Left lung (tissue), 10 donors: ENCODE results near the gene AHSP. TPM values are rescaled to one million over a fixed set of nuclear protein-coding genes. Genes with fewer than 3 reads are reported as not detected.
"Not testable (repeated sequence)": the region's sequence is repeated elsewhere in the genome, so short reads cannot be mapped to it uniquely, and the experiment has no call there.

ENCODE experiments used
- ATAC-seq: fragments of 200-7000 bp; cut with Tn5 transposase; one replicate; pipeline ENCODE4 v1.9.1; 2020; ENCODE audit warnings: moderate library complexity
- DNase-seq, 4 donors: peaks; one replicate each; pipeline ENCODE4 v3.0.0-alpha.2; 2013 to 2020
- H3K27ac ChIP-seq, 2 donors: fragments of 200-600 bp; sonication (generic) in 1 of 2; one replicate each; pipeline versions ENCODE4 v1.5.0 to v1.8.0; 2020 to 2021
- H3K27me3 ChIP-seq, 2 donors: fragments of 200-600 bp; sonication (generic) in 1 of 2; one replicate each; pipeline versions ENCODE4 v1.5.0 to v1.8.0; 2020 to 2021
- H3K36me3 ChIP-seq, 2 donors: fragments of 200-600 bp; sonication (generic) in 1 of 2; one replicate each; pipeline versions ENCODE4 v1.5.0 to v1.8.0; 2020 to 2021
- H3K4me1 ChIP-seq, 2 donors: fragments of 200-600 bp; one replicate each; pipeline ENCODE4 v1.8.0; 2021
- H3K4me3 ChIP-seq, 2 donors: fragments of 200-600 bp; sonication (generic) in 1 of 2; one replicate each; pipeline versions ENCODE4 v1.5.0 to v1.8.0; 2020 to 2021; ENCODE audit warnings: mild to moderate bottlenecking in 1 of 2
- H3K9me3 ChIP-seq, 2 donors: fragments of 200-600 bp; sonication (generic) in 1 of 2; one replicate each; pipeline versions ENCODE4 v1.5.0 to v1.8.0; 2020 to 2021
- intact Hi-C, 2 donors: fragments of 100-400 bp; cut with DNase I; formaldehyde crosslinking; loops; one replicate each; pipeline versions ENCODE4 v1.11.2 to v1.14.2; 2022
- polyA plus RNA-seq, 6 donors: library from polyadenylated mRNA; unstranded; fragments of 120-200 nt; gene quantifications; one replicate each; pipeline ENCODE4 v1.2.1, GENCODE V29; 2013; ENCODE audit not compliant: insufficient read length in 6 of 6
- total RNA-seq, 2 donors: library from RNA; stranded (reverse); fragmentation: NEBNext Ultra II Directional; extraction: Animal tissue kit (Norgen Biotek cat#: 25700); gene quantifications; one replicate each; pipeline ENCODE4 v1.2.1, GENCODE V29; 2021
- TF ChIP-seq, protein P1 (sequence below), 2 donors: fragments of 200-600 bp; sonication (generic) in 1 of 2; IDR thresholded peaks; one replicate each; pipeline versions ENCODE4 v1.5.0 to v1.8.0; 2021; ENCODE audit warnings: antibody characterized with exemption in 2 of 2
- donor health status: DM: no; HTN: yes; CAD: no.
- donor health status: DM: no; HTN: no; CAD: no.

Gene AHSP
- total and polyA plus RNA-seq, 8 donors, result 6.2 to 18.2 (median 11.9) TPM; not detected in 2

DNA sequence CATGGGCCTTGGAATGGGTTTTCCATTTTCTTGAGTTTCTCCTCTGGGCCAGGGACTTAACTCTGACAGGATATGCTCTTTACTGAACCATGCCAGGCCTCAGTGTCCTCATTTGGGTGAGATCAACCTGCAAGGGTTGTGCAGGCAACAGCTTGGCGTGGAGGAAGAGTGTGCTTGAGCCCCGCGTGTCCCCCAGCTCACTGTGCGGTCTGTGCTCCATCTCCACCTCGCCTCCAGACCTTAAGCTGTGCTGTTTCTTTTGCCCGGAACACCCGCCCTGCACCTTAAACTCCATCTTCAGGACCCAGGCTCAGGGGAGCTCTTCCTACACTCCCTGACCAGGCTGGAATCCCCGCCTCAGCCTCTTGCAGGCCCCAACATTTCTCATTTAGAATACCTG lies 29.2 kb upstream of the AHSP start:
- DNase-seq, result no peak
- Histone ChIP-seq H3K27ac (no peak overlapping the region), H3K36me3 (peaks cover 0 to 70% of the 10 kb centered on the region in 2 donors), H3K4me1 (peaks cover 2 to 14% of the 10 kb centered on the region in 2 donors), H3K27me3 (no peaks in the 10 kb centered on the region), H3K9me3 (no peaks in the 10 kb centered on the region), H3K4me3 (no peak overlapping the region)
- TF ChIP-seq, protein P1, sequence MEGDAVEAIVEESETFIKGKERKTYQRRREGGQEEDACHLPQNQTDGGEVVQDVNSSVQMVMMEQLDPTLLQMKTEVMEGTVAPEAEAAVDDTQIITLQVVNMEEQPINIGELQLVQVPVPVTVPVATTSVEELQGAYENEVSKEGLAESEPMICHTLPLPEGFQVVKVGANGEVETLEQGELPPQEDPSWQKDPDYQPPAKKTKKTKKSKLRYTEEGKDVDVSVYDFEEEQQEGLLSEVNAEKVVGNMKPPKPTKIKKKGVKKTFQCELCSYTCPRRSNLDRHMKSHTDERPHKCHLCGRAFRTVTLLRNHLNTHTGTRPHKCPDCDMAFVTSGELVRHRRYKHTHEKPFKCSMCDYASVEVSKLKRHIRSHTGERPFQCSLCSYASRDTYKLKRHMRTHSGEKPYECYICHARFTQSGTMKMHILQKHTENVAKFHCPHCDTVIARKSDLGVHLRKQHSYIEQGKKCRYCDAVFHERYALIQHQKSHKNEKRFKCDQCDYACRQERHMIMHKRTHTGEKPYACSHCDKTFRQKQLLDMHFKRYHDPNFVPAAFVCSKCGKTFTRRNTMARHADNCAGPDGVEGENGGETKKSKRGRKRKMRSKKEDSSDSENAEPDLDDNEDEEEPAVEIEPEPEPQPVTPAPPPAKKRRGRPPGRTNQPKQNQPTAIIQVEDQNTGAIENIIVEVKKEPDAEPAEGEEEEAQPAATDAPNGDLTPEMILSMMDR (IDR thresholded peaks at IDR 0.05), result no peak
- intact Hi-C loops, result no loop called here
- ATAC-seq, result no peak

DNA sequence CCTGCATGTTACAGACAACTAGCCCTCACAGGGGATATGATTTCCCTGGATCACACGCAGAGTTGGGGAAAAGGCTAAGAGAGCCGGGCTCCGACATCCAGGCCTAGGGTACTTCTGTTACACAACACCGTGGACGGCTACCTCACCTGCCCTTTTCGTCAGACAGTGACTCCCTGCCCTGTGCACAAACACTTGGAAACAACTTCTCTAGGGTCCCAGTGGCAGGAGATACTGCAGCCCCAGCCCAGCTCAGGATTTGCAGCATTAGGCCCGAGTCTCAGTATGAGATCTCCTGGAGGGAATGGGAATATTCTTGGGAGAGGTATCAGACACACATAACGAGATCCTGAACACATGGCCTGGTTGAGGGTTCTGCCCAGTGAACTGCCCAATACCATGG lies 27.8 kb upstream of the AHSP start:
- Histone ChIP-seq H3K4me1 (peaks cover 3 to 22% of the 10 kb centered on the region in 2 donors), H3K27me3 (no peaks in the 10 kb centered on the region), H3K4me3 (no peak overlapping the region), H3K36me3 (peaks cover 0 to 56% of the 10 kb centered on the region in 2 donors), H3K27ac (no peak overlapping the region), H3K9me3 (no peaks in the 10 kb centered on the region)
- intact Hi-C loops, result no loop called here
- ATAC-seq, result no peak
- TF ChIP-seq, protein P1 (IDR thresholded peaks at IDR 0.05), result no peak
- DNase-seq, result no peak

DNA sequence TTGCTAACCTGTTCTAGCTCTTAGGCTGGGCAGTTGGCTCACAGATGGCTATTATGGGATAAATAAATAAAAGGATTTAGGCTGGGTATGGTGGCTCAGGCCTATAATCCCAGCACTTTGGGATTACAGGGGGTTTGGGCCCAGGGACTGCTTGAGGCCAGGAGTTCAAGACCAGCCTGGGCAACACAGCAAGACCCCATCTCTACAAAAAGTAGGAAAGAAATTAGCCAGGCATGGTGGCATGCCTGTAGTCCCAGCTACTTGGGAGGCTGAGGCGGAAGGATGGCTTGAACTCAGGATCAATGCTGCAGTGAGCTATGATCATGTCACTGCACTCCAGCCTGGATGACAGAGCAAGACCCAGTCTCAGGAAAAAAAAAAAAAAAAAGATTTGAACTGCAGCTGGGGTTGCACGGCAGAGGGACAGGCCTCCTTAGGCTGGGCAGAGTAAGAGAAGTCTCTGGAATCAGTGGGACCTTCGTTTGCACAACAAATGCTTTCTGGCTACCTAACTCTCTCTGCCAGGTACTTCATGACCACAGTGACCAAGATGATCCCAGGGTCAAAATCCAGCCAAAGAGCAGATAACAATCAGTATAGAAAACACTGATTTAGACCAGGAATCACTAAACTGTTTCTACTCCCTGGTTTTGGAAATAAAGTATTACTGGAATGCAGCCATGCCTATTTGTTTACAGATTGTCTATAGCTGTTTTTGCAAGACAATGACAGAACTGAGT lies 26.3 kb upstream of the AHSP start:
- no peak for ATAC-seq
- peaks cover 0 to 48% of the 10 kb centered on the region in 2 donors for H3K36me3 ChIP-seq
- no peak overlapping the region for H3K4me3 ChIP-seq
- TF ChIP-seq, protein P1 (IDR thresholded peaks at IDR 0.05), result no peak
- H3K9me3 ChIP-seq, result no peaks in the 10 kb centered on the region
- H3K27me3 ChIP-seq, result no peaks in the 10 kb centered on the region
- H3K27ac ChIP-seq, result no peak overlapping the region
- intact Hi-C loops, result no loop called here
- DNase-seq, result no peak
- H3K4me1 ChIP-seq, result peaks cover 3 to 27% of the 10 kb centered on the region in 2 donors

DNA sequence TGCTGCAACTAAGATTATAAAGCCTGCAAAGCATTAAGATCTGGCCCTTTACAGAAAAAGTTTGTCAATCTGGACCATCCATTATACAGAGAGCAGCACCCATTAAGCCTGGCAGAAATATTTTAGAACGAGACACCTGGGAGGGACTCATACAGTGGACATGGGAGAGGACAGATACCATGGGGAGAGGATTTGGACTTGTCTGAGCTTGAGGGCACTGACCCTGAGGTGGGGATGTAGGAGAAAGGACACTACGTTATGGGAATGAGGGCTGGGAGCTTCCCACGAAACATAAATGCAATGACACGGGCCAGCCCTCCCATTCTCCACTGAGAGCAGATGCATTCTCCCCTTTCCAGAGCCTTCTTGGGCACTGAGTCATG lies 25.7 kb upstream of the AHSP start:
- Histone ChIP-seq H3K4me3 (no peak overlapping the region), H3K36me3 (peaks cover 0 to 43% of the 10 kb centered on the region in 2 donors), H3K27ac (peak overlapping the region in 1 of 2 donors; percentile 69), H3K4me1 (peaks cover 9 to 32% of the 10 kb centered on the region in 2 donors), H3K27me3 (no peaks in the 10 kb centered on the region), H3K9me3 (no peaks in the 10 kb centered on the region)
- DNase-seq (no peak), ATAC-seq (no peak)
- TF ChIP-seq, protein P1 (IDR thresholded peaks at IDR 0.05), result no peak
- intact Hi-C loops, result no loop called here

DNA sequence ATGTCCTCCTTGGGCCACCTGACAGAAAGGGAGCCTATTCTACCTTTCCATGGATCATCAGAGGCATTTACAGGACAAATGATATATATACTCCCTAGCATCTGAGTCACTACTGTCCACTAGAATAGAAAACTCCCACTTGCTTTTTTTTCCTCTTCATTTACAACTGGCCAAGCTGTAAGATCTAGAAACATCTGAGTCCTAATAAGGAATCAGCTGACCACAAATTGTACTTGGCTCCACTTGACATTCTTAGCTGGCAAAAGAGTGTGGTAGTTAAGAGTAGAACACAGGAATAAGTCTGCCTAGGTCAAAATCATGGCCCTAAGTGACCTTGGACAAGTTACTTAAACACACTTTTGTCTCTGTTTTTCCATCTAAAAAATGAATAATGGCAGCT lies 24.7 kb upstream of the AHSP start:
- peaks cover 0 to 33% of the 10 kb centered on the region in 2 donors for H3K36me3 ChIP-seq
- TF ChIP-seq, protein P1 (IDR thresholded peaks at IDR 0.05), result no peak
- peaks cover 12 to 41% of the 10 kb centered on the region in 2 donors for H3K4me1 ChIP-seq
- ATAC-seq (peak; percentile 79), DNase-seq (no peak)
- H3K9me3 ChIP-seq, result no peaks in the 10 kb centered on the region
- no peak overlapping the region for H3K4me3 ChIP-seq
- H3K27ac ChIP-seq, result peak overlapping the region; percentile 42 to 69
- intact Hi-C loops, result no loop called here
- no peaks in the 10 kb centered on the region for H3K27me3 ChIP-seq

DNA sequence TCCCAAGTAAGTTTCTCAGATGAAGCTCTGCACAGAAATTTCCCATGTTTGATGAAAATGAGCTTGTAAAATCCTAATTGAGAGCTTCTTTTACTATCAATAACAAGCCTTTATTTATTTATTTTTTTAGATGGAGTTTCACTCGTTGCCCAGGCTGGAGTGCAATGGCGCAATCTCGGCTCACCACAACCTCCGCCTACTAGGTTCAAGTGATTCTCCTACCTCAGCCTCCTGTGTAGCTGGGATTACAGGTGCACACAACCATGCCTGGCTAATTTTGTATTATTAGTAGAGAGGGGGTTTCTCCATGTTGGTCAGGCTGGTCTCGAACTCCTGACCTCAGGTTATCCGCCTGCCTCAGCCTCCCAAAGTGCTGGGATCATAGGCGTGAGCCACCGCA lies 24.1 kb upstream of the AHSP start:
- Histone ChIP-seq H3K36me3 (peaks cover 0 to 28% of the 10 kb centered on the region in 2 donors), H3K4me1 (peaks cover 12 to 41% of the 10 kb centered on the region in 2 donors), H3K27ac (peak overlapping the region in 1 of 2 donors; percentile 30)
- DNase-seq, H3K9me3 ChIP-seq, H3K27me3 ChIP-seq, intact Hi-C loops, H3K4me3 ChIP-seq: not testable (repeated sequence)
- ATAC-seq, result peak; percentile 33
